LNCAP (cell line): ENCODE measurements around the gene APBB1IP.

Experiments used
- TF ChIP-seq, protein P1 (sequence below): fragments of 450-650 bp; IDR thresholded peaks from 2 replicates; pipeline ENCODE4 v1.5.1; 2017; ENCODE audit warnings: mild to moderate bottlenecking

The APBB1IP gene

DNA sequence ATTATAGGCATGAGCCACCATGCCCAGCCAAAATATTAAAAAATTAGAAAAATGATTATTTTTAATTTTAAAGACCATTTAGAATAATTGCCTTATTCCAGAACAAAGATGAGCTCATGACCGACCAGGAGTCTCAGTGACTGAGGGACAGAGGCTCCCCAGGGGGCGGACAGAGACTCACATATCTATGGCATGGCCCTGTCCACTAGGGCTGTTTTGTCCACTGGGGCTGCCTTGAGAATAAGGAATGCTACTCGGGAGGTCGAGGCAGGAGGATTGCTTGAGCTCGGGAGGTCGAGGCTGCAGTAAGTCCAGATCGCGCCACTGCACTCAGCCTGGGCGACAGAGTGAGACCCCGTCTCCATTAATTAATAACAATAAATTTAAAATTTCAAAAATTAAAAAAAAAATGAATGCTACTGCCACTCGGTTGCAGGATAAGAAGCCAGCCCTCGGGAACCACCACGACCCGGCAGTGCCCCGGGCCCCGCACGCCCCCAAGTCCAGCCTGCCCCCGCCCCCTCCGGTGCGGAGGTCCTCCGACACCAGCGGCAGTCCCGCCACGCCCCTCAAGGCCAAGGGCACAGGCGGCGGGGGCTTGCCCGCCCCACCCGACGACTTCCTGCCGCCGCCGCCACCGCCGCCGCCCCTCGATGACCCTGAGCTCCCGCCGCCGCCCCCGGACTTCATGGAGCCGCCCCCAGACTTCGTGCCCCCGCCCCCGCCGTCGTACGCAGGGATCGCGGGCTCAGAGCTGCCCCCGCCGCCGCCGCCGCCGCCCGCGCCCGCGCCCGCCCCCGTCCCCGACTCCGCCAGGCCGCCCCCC is 128.6 kb downstream of the APBB1IP start:
- TF ChIP-seq, protein P1, sequence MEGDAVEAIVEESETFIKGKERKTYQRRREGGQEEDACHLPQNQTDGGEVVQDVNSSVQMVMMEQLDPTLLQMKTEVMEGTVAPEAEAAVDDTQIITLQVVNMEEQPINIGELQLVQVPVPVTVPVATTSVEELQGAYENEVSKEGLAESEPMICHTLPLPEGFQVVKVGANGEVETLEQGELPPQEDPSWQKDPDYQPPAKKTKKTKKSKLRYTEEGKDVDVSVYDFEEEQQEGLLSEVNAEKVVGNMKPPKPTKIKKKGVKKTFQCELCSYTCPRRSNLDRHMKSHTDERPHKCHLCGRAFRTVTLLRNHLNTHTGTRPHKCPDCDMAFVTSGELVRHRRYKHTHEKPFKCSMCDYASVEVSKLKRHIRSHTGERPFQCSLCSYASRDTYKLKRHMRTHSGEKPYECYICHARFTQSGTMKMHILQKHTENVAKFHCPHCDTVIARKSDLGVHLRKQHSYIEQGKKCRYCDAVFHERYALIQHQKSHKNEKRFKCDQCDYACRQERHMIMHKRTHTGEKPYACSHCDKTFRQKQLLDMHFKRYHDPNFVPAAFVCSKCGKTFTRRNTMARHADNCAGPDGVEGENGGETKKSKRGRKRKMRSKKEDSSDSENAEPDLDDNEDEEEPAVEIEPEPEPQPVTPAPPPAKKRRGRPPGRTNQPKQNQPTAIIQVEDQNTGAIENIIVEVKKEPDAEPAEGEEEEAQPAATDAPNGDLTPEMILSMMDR: no peak

- TF ChIP-seq, protein P1: no peak
Measured at GRCh38 chr10:26567351-26567721, 129.2 kb downstream of the APBB1IP start.

DNA sequence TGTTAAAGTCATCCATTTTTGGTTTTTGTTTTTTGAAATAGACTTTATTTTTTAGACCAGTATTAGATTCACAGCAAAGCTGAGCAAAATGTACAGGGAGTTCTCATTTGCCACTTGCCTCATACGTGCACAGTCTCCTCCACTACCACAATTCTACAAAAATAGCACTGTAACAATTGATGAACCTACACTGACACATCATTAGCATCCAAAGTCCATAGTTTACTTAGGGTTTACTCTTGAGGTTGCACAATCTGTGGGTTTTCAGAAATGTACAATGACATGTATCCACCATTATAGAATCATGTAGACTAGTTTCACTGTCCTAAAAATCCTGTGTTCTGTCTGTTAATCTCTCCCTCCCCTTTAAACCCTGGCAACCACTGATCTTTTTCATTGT is 133.5 kb downstream of the APBB1IP start:
- TF ChIP-seq, protein P1: no peak

DNA sequence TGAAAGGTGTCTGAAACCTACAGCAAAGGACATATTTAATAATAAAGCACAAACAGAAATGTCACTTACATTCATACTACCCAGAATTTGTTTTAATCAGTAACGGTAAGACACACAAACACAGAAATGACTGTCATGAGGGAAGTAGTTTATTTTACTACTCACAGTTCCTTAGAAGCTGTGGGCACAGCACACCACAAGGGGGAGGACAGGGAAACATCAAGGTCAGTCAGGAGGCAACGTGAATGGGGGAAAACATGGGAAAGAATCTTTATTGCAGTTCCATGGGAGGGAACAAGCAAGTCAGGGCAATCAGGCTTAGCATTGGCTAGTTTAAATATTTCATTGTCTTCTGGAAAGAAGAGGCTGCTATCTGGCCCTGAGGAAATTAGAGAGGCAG is 135.5 kb downstream of the APBB1IP start:
- TF ChIP-seq, protein P1: no peak

DNA sequence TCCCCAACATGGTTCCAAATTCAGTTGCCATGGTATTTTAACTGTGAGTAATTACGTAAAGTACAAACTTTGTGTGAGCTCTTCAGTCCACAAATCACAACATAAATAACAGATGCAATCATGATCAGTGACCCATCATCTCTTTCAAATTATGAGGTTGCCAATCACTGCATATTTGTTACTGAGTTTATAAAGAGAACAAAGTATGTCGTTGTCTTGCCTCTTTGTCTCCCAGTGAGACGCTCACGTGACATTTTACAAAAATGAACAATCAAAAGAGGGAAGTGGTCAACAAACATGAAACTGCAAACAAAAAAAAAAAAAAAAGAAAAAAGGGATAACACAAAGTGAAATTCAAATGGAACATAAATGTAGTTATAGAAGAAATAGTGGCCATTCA is 136.6 kb downstream of the APBB1IP start:
- TF ChIP-seq, protein P1: no peak

DNA sequence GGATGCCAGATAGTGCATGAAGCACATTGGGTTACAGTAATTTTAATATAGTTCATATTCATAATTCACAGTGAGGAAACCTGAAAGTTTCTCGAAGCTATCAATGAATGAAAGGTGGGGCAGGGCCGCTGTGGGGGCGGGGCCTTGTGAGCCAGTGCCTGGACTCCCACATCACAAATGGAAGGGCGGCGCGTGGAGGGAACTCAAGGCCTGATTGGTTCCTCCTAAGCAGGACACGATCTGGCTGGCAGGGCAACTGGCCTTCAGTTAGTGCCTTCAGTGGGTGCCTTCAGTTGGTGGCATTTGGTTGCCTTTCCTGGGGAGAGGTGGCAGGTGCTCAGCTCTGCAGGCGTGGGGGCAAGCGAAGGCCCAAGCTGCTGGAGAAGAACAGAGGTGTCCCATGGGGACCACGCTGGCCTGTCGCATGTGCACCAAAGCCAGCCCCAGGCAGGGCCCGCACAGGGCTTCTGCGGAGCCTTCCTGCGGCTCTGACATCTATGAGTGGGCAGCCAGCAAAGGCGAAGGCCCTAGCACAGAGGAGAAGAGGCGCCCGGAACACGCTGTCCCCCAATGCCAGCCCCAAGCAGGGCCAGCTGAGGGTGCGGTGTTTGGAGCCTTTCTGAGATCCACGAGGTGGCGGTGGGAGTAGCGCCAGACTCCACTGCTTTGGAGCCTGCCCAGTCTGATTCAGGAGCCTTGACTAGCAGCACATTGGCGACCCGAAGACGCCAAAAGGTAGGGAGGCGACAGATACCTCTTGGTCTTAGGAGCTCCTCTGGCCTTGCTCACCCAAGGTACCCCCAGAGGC is 141.3 kb downstream of the APBB1IP start:
- TF ChIP-seq, protein P1: no peak

- TF ChIP-seq, protein P1: no peak
Measured at GRCh38 chr10:26586211-26586610, 148.1 kb downstream of the APBB1IP start.
